H1 (cell line): ENCODE measurements around the gene MCAT. TPM values are rescaled to one million over a fixed set of nuclear protein-coding genes. Genes with fewer than 3 reads are reported as not detected.

Experiments used
- BRCA1 ChIP-seq: IDR thresholded peaks from 2 replicates; pipeline ENCODE4 v1.6.1; 2012; ENCODE audit warnings: low read depth, low read length, improper control_type of control experiment
- CEBPB ChIP-seq: IDR thresholded peaks from 2 replicates; pipeline ENCODE4 v1.6.1; 2012; ENCODE audit warnings: low read depth, low read length
- CREB1 ChIP-seq: IDR thresholded peaks from 2 replicates; pipeline ENCODE4 v1.6.1; 2012; ENCODE audit warnings: inconsistent platforms
- GABPA ChIP-seq: IDR thresholded peaks from 2 replicates; pipeline ENCODE4 v1.6.1; 2011; ENCODE audit warnings: mild to moderate bottlenecking, low read length, moderate library complexity, borderline replicate concordance; ENCODE audit not compliant: insufficient read depth
- JUND ChIP-seq: IDR thresholded peaks from 2 replicates; pipeline ENCODE4 v1.6.1; 2011; ENCODE audit warnings: mild to moderate bottlenecking, improper control_type of control experiment, low read length
- POLR2A ChIP-seq, 2 experiments: IDR thresholded peaks; 1 replicate in 1 of 2; 2 replicates in 1 of 2; pipeline ENCODE4 v1.6.1; 2011; ENCODE audit warnings: low read depth in 2 of 2, low read length in 2 of 2, mild to moderate bottlenecking in 2 of 2; ENCODE audit errors: control extremely low read depth in 1 of 2
- POU5F1 ChIP-seq: IDR thresholded peaks from 2 replicates; pipeline ENCODE4 v1.6.1; 2011; ENCODE audit warnings: low read depth, mild to moderate bottlenecking, low read length, moderate library complexity
- RBBP5 ChIP-seq: IDR thresholded peaks from 2 replicates; pipeline ENCODE4 v1.7.1; 2012; ENCODE audit warnings: low read depth, mild to moderate bottlenecking, inconsistent platforms, low read length, moderate library complexity, borderline replicate concordance
- SAP30 ChIP-seq: fragments of 300-600 bp; sonication (generic); IDR thresholded peaks from 2 replicates; pipeline ENCODE4 v1.7.1; 2012; ENCODE audit warnings: low read length, moderate library complexity, mild to moderate bottlenecking, inconsistent platforms; ENCODE audit not compliant: insufficient read depth, insufficient replicate concordance
- SIN3A ChIP-seq, 2 experiments: IDR thresholded peaks in 1 of 2; conservative IDR thresholded peaks in 1 of 2; 2 replicates each; pipeline ENCODE4 v1.6.1; 2011 to 2012; ENCODE audit warnings: low read length in 2 of 2, improper control_type of control experiment in 1 of 2, low read depth in 1 of 2, mild to moderate bottlenecking in 1 of 2
- SUZ12 ChIP-seq: fragments of 200-600 bp; sonication (generic); IDR thresholded peaks from 2 replicates; pipeline ENCODE4 v1.6.1; 2012; ENCODE audit warnings: mild to moderate bottlenecking, inconsistent platforms, low read length, moderate library complexity, mixed read lengths
- polyA plus RNA-seq, 7 experiments: library from polyadenylated mRNA; depleted of rRNA in 3 of 7; stranded (reverse) in 5 of 7; unstranded in 2 of 7; fragments of >200 nt in 5 of 7; fragments of 200-250 nt in 2 of 7; gene quantifications; 1 replicate in 5 of 7; 2 replicates in 1 of 7; 4 replicates in 1 of 7; pipeline versions ENCODE4 v1.2.1 to v1.2.3, GENCODE V29; 2011 to 2013; ENCODE audit warnings: missing spikeins in 2 of 7, mixed read lengths in 2 of 7
- total RNA-seq: library from RNA; stranded (reverse); fragmentation: NEBNext Ultra II Directional; extraction: Animal tissue kit (Norgen Biotek cat#: 25700); gene quantifications from 2 replicates; pipeline ENCODE4 v1.2.1, GENCODE V29; 2021

The MCAT gene
- total and polyA plus RNA-seq, 2 of the 8 experiments (the other 6 are each of a cell fraction or from before 2014, with no cell fraction given): 15.8 to 17.4 TPM

DNA sequence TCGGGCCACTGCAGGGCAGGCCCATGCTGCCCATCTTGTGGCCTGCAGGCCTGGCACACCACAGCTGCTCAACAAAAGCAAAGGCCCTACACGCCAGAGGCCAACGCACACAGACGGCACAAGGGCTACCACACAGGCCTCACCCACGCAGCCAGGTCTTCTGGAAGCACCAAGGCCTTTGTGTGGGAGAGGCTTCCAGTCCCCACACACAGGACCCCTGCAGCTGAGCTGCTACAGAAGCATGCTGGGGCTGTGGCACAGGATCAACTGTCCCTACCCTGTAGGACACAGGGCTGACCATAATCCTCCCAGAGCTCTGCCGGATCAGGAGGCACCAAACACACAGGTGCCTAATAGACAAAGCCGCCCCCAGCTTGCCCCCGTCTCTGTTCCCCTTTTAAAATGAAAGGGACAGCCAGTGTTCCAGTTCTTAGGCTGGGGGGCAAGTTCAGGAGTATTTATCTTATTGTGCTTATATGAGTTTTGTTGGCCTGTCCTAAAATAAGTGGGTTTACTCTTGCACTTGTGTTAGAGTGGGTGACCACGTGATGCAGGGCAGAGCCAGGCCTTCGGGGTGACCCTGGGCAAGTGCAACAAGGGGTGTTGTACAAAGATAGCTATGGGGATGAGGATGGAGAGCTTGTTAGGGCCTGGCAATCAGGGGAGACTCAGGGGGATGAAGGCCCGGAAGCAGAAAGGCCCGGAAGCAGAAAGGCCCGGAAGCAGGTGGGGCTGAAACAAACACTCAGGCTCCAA, 38.3 kb upstream of the MCAT start (continued):
- TF ChIP-seq SAP30 (no peak), SUZ12 (no peak), SIN3A (conservative IDR thresholded peaks at IDR 0.05 in 1 of 2, IDR thresholded peaks at IDR 0.05 in 1 of 2; ENCODE audit: low read depth in 1 of 2, low read length in 2 of 2) (no peak), POU5F1 (no peak), CREB1 (no peak), CEBPB (no peak), GABPA (no peak), JUND (no peak), POLR2A (IDR thresholded peaks at IDR 0.05; ENCODE audit: control extremely low read depth in 1 of 2, low read depth in 2 of 2, low read length in 2 of 2) (no peak), RBBP5 (no peak), BRCA1 (no peak)
